Esophagus muscularis mucosa (tissue), 3 donors: ENCODE data around the gene ZBTB7B.

Source experiments
- POLR2AphosphoS5 ChIP-seq, 2 donors: sonication (generic); formaldehyde crosslinking; IDR thresholded peaks; one replicate each; pipeline ENCODE4 v1.6.1; 2017; ENCODE audit warnings: antibody characterized with exemption in 2 of 2
- TF ChIP-seq, protein P1 (sequence below), 3 experiments: fragments of 200-600 bp in 2 of 3; fragments of 450-650 bp in 1 of 3; sonication (generic) in 2 of 3; IDR thresholded peaks; one replicate each; pipeline ENCODE4 v1.5.1; 2017 to 2019; ENCODE audit warnings: antibody characterized with exemption in 3 of 3, mild to moderate bottlenecking in 2 of 3, moderate library complexity in 1 of 3

DNA sequence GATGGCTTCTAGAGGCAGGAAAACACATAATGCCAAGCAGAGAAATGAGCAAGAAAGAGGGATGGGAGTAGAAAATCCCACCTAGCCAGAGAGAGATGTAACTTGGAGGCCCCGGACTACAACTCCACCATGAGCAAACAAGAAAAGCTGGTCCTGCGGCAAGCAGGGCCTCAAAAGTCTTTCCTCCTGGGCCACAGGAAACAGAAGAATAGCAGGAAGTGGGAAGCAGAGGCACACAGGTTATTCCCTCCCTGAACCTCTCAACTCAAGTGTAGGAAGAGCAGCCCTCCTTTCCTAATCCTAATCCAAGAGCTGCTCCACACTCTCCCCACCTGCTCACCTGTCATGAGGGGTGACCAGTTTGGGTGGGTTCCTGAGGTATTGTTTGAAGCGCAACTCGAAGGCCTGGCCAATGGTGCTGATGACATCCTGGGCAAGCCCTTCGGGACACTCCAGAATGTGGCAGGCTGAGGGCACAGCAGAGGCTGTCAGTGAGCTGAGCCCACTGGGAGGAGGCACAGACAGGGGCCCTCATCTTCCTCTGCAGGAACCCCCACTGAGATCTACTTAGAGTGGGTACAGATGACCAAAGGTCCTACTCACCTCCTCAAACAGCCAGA lies 35.2 kb upstream of the ZBTB7B start:
- TF ChIP-seq POLR2AphosphoS5 (IDR thresholded peaks at IDR 0.05) = no peak
- TF ChIP-seq, protein P1, sequence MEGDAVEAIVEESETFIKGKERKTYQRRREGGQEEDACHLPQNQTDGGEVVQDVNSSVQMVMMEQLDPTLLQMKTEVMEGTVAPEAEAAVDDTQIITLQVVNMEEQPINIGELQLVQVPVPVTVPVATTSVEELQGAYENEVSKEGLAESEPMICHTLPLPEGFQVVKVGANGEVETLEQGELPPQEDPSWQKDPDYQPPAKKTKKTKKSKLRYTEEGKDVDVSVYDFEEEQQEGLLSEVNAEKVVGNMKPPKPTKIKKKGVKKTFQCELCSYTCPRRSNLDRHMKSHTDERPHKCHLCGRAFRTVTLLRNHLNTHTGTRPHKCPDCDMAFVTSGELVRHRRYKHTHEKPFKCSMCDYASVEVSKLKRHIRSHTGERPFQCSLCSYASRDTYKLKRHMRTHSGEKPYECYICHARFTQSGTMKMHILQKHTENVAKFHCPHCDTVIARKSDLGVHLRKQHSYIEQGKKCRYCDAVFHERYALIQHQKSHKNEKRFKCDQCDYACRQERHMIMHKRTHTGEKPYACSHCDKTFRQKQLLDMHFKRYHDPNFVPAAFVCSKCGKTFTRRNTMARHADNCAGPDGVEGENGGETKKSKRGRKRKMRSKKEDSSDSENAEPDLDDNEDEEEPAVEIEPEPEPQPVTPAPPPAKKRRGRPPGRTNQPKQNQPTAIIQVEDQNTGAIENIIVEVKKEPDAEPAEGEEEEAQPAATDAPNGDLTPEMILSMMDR (IDR thresholded peaks at IDR 0.05) = no peak
